GM23338 (cell line): Measurements from ENCODE around the gene IFRD1. TPM values are rescaled to one million over a fixed set of nuclear protein-coding genes. Genes with fewer than 3 reads are reported as not detected.
A peak's percentile ranks its signal among the peaks of the same experiment; 100 is the strongest.

Experiments
- ATAC-seq: fragments of 200-7000 bp; cut with Tn5 transposase; 3 replicates; pipeline ENCODE4 v1.9.1; 2020
- DNase-seq: peaks from one replicate; pipeline ENCODE4 v3.0.0-alpha.2; 2015; ENCODE audit warnings: low spot score
- H2AFZ ChIP-seq: fragments of 200-600 bp; sonication (generic); 2 replicates; pipeline ENCODE4 v1.8.0; 2016; ENCODE audit warnings: antibody characterized with exemption, mild to moderate bottlenecking, moderate library complexity
- H3F3A ChIP-seq: fragments of 200-600 bp; sonication (generic); replicated peaks from 2 replicates; pipeline ENCODE4 v1.8.0; 2017; ENCODE audit warnings: antibody characterized with exemption, mixed run types, low read depth
- H3K27ac ChIP-seq: fragments of 200-600 bp; sonication (generic); 2 replicates; pipeline ENCODE4 v1.6.1; 2016; ENCODE audit warnings: low read depth
- H3K27me3 ChIP-seq: fragments of 200-600 bp; sonication (generic); 2 replicates; pipeline ENCODE4 v1.8.0; 2016; ENCODE audit warnings: mild to moderate bottlenecking, mixed run types, moderate library complexity; ENCODE audit not compliant: insufficient read depth
- H3K36me3 ChIP-seq: fragments of 200-600 bp; sonication (generic); 2 replicates; pipeline ENCODE4 v1.8.0; 2016; ENCODE audit warnings: mild to moderate bottlenecking; ENCODE audit not compliant: insufficient read depth
- H3K4me1 ChIP-seq: fragments of 200-600 bp; sonication (generic); 2 replicates; pipeline ENCODE4 v1.8.0; 2016; ENCODE audit warnings: mild to moderate bottlenecking, moderate library complexity; ENCODE audit not compliant: insufficient read depth
- H3K4me2 ChIP-seq: fragments of 200-600 bp; sonication (generic); 2 replicates; pipeline ENCODE4 v1.7.1; 2017; ENCODE audit warnings: mixed run types
- H3K4me3 ChIP-seq: fragments of 200-600 bp; sonication (generic); 2 replicates; pipeline ENCODE4 v1.6.1; 2016; ENCODE audit warnings: mixed run types
- H3K79me2 ChIP-seq: fragments of 200-600 bp; sonication (generic); replicated peaks from 2 replicates; pipeline ENCODE4 v1.8.0; 2017; ENCODE audit warnings: mild to moderate bottlenecking; ENCODE audit not compliant: insufficient read depth
- H3K9me2 ChIP-seq: fragments of 200-600 bp; sonication (generic); 2 replicates; pipeline ENCODE4 v1.8.0; 2017; ENCODE audit not compliant: insufficient read depth
- H4K20me1 ChIP-seq: fragments of 200-600 bp; sonication (generic); replicated peaks from 2 replicates; pipeline ENCODE4 v1.8.0; 2017; ENCODE audit warnings: mild to moderate bottlenecking; ENCODE audit not compliant: insufficient read depth
- H3K27ac Mint-ChIP-seq: 2 replicates; pipeline ENCODE4 v1.8.0; 2020; ENCODE audit warnings: inconsistent platforms, mild to moderate bottlenecking, moderate library complexity, mixed read lengths
- H3K27me3 Mint-ChIP-seq: 3 replicates; pipeline ENCODE4 v1.8.0; 2022; ENCODE audit warnings: low read depth, mild to moderate bottlenecking, moderate library complexity, mixed read lengths, inconsistent platforms; ENCODE audit not compliant: insufficient read depth, poor library complexity
- H3K36me3 Mint-ChIP-seq: 3 replicates; pipeline ENCODE4 v1.8.0; 2021; ENCODE audit warnings: low read depth, mild to moderate bottlenecking, inconsistent platforms, moderate library complexity, mixed read lengths
- H3K4me1 Mint-ChIP-seq: 3 replicates; pipeline ENCODE4 v1.8.0; 2020; ENCODE audit warnings: mild to moderate bottlenecking, inconsistent platforms, mixed read lengths
- H3K4me3 Mint-ChIP-seq: 3 replicates; pipeline ENCODE4 v1.8.0; 2021; ENCODE audit warnings: moderate library complexity, mild to moderate bottlenecking, inconsistent platforms, mixed read lengths
- H3K9me3 Mint-ChIP-seq: 3 replicates; pipeline ENCODE4 v1.8.0; 2020; ENCODE audit warnings: moderate library complexity, mild to moderate bottlenecking, inconsistent platforms, mixed read lengths
- EZH2 ChIP-seq: fragments of 200-600 bp; sonication (generic); IDR thresholded peaks from one replicate; pipeline ENCODE4 v1.8.0; 2017; ENCODE audit warnings: antibody characterized with exemption, mild to moderate bottlenecking, low read depth; ENCODE audit not compliant: unreplicated experiment
- polyA plus RNA-seq: library from polyadenylated mRNA; unstranded; fragments of >200 nt; fragmentation: Nextera tagmentation; extraction: Ambion mirVana; gene quantifications from 2 replicates; pipeline ENCODE4 v1.2.1, GENCODE V29; 2016
- total RNA-seq: library from RNA; depleted of rRNA; stranded (reverse); fragments of >200 nt; shearing (Covaris generic); gene quantifications from 2 replicates; pipeline ENCODE4 v1.2.3, GENCODE V29; 2014
- TF ChIP-seq, protein P1 (sequence below), 2 experiments: fragments of 200-600 bp in 1 of 2; sonication (generic) in 1 of 2; conservative IDR thresholded peaks; 2 replicates each; pipeline versions ENCODE4 v1.5.1 to v1.6.1; 2016 to 2017; ENCODE audit warnings: antibody characterized with exemption in 2 of 2, low read depth in 2 of 2, mild to moderate bottlenecking in 2 of 2, moderate library complexity in 1 of 2
- TF ChIP-seq, protein P2 (sequence below): fragments of 250-450 bp; sonication (Bioruptor Pico); IDR thresholded peaks from 2 replicates; pipeline ENCODE4 v1.5.0; 2020; ENCODE audit warnings: mild to moderate bottlenecking, moderate library complexity

The IFRD1 gene
- total and polyA plus RNA-seq, 2 experiments from 2014 or later, result 69.6 to 73.6 TPM

DNA sequence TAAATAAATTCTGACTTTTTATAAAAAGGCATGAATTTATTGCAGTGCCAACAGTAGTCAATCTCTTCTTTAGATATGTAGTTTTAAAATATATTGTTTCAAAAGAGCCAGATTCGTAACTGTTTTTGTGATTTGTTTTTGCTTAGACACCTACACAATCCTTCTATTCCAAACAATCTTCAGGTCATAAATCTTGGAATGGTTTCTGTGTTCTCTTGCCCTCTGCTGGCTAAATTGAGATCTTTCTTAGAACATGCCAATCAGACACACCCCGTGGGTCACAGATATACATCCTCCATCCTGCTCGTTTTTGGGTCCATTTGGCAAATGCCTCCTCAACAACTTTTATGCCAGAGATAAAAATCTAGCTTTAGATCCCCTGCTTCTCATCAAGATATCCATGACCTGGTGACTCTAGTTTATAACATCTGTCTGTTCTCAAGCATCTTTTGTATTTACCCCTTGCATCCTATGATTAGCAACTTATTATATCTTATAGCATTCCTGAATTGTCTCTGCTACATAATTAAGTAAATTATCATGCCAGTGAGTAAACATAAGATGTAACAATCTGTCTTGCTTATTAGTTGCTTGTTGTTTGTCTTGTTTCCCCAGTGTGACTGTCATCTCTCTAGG is 35.3 kb upstream of the IFRD1 start:
- no peaks in the 10 kb centered on the region for H3K27me3 ChIP-seq
- Mint-ChIP-seq H3K9me3 (peaks cover 13% of the 10 kb centered on the region), H3K36me3 (peaks cover 3% of the 10 kb centered on the region; the same call in 2 of the 3 replicates), H3K27ac (no peak overlapping the region), H3K4me3 (no peak overlapping the region), H3K4me1 (peaks cover 9% of the 10 kb centered on the region), H3K27me3 (peaks cover 2% of the 10 kb centered on the region)
- no peak overlapping the region for H3K4me3 ChIP-seq
- H3K27ac ChIP-seq, result no peak overlapping the region
- TF ChIP-seq, protein P1, sequence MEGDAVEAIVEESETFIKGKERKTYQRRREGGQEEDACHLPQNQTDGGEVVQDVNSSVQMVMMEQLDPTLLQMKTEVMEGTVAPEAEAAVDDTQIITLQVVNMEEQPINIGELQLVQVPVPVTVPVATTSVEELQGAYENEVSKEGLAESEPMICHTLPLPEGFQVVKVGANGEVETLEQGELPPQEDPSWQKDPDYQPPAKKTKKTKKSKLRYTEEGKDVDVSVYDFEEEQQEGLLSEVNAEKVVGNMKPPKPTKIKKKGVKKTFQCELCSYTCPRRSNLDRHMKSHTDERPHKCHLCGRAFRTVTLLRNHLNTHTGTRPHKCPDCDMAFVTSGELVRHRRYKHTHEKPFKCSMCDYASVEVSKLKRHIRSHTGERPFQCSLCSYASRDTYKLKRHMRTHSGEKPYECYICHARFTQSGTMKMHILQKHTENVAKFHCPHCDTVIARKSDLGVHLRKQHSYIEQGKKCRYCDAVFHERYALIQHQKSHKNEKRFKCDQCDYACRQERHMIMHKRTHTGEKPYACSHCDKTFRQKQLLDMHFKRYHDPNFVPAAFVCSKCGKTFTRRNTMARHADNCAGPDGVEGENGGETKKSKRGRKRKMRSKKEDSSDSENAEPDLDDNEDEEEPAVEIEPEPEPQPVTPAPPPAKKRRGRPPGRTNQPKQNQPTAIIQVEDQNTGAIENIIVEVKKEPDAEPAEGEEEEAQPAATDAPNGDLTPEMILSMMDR (conservative IDR thresholded peaks at IDR 0.05; ENCODE audit: low read depth in 2 of 2), result peak; percentile 71 to 72
- no peak for TF ChIP-seq EZH2
- TF ChIP-seq, protein P2, sequence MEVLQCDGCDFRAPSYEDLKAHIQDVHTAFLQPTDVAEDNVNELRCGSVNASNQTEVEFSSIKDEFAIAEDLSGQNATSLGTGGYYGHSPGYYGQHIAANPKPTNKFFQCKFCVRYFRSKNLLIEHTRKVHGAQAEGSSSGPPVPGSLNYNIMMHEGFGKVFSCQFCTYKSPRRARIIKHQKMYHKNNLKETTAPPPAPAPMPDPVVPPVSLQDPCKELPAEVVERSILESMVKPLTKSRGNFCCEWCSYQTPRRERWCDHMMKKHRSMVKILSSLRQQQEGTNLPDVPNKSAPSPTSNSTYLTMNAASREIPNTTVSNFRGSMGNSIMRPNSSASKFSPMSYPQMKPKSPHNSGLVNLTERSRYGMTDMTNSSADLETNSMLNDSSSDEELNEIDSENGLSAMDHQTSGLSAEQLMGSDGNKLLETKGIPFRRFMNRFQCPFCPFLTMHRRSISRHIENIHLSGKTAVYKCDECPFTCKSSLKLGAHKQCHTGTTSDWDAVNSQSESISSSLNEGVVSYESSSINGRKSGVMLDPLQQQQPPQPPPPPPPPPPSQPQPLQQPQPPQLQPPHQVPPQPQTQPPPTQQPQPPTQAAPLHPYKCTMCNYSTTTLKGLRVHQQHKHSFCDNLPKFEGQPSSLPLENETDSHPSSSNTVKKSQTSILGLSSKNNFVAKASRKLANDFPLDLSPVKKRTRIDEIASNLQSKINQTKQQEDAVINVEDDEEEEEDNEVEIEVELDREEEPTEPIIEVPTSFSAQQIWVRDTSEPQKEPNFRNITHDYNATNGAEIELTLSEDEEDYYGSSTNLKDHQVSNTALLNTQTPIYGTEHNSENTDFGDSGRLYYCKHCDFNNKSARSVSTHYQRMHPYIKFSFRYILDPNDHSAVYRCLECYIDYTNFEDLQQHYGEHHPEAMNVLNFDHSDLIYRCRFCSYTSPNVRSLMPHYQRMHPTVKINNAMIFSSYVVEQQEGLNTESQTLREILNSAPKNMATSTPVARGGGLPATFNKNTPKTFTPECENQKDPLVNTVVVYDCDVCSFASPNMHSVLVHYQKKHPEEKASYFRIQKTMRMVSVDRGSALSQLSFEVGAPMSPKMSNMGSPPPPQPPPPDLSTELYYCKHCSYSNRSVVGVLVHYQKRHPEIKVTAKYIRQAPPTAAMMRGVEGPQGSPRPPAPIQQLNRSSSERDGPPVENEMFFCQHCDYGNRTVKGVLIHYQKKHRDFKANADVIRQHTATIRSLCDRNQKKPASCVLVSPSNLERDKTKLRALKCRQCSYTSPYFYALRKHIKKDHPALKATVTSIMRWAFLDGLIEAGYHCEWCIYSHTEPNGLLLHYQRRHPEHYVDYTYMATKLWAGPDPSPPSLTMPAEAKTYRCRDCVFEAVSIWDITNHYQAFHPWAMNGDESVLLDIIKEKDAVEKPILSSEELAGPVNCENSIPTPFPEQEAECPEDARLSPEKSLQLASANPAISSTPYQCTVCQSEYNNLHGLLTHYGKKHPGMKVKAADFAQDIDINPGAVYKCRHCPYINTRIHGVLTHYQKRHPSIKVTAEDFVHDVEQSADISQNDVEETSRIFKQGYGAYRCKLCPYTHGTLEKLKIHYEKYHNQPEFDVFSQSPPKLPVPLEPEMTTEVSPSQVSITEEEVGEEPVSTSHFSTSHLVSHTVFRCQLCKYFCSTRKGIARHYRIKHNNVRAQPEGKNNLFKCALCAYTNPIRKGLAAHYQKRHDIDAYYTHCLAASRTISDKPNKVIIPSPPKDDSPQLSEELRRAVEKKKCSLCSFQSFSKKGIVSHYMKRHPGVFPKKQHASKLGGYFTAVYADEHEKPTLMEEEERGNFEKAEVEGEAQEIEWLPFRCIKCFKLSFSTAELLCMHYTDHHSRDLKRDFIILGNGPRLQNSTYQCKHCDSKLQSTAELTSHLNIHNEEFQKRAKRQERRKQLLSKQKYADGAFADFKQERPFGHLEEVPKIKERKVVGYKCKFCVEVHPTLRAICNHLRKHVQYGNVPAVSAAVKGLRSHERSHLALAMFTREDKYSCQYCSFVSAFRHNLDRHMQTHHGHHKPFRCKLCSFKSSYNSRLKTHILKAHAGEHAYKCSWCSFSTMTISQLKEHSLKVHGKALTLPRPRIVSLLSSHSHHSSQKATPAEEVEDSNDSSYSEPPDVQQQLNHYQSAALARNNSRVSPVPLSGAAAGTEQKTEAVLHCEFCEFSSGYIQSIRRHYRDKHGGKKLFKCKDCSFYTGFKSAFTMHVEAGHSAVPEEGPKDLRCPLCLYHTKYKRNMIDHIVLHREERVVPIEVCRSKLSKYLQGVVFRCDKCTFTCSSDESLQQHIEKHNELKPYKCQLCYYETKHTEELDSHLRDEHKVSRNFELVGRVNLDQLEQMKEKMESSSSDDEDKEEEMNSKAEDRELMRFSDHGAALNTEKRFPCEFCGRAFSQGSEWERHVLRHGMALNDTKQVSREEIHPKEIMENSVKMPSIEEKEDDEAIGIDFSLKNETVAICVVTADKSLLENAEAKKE (CRISPR knock-in tag), result no peak
- H4K20me1 ChIP-seq, result no peaks in the 10 kb centered on the region
- H3F3A ChIP-seq, result no peaks in the 10 kb centered on the region
- DNase-seq (peak; percentile 70), ATAC-seq (peak; percentile 78)
- H2AFZ ChIP-seq, result no peak overlapping the region
- no peaks in the 10 kb centered on the region for H3K9me2 ChIP-seq
- 0 out of 2 replicates have a peak, but pooled peaks cover 6% of the 10 kb centered on the region for H3K4me1 ChIP-seq
- H3K36me3 ChIP-seq, result no peaks in the 10 kb centered on the region
- no peaks in the 10 kb centered on the region for H3K79me2 ChIP-seq
- H3K4me2 ChIP-seq, result no peak overlapping the region
